Astrocyte (in vitro differentiated cells and primary cell): ENCODE measurements around the gene C3. TPM values are rescaled to one million over a fixed set of nuclear protein-coding genes. Genes with fewer than 3 reads are reported as not detected.
"Not testable (repeated sequence)": the region's sequence is repeated elsewhere in the genome, so short reads cannot be mapped to it uniquely, and the experiment has no call there.

Source experiments
- DNase-seq: peaks from one replicate; pipeline ENCODE4 v3.0.0-alpha.2; 2010; ENCODE audit warnings: low read depth
- FAIRE-seq: peaks from 2 replicates; lab custom pipeline; 2011; peaks lifted over from hg19 to GRCh38; lab: Jason Lieb, UNC
- H2AFZ ChIP-seq: 2 replicates; pipeline ENCODE4 v1.6.0; 2012; ENCODE audit warnings: low read depth, low read length, inconsistent platforms
- H3K27ac ChIP-seq: 2 replicates; pipeline ENCODE4 v1.5.1; 2011; ENCODE audit warnings: low read depth, low read length, inconsistent platforms
- H3K27me3 ChIP-seq: 2 replicates; pipeline ENCODE4 v1.6.0; 2011; ENCODE audit warnings: low read length, inconsistent platforms; ENCODE audit not compliant: insufficient read depth
- H3K36me3 ChIP-seq: 2 replicates; pipeline ENCODE4 v1.5.1; 2011; ENCODE audit warnings: low read length, inconsistent platforms; ENCODE audit not compliant: insufficient read depth
- H3K4me1 ChIP-seq: 2 replicates; pipeline ENCODE4 v1.5.1; 2011; ENCODE audit warnings: low read length, inconsistent platforms; ENCODE audit not compliant: insufficient read depth
- H3K4me2 ChIP-seq: 2 replicates; pipeline ENCODE4 v1.6.0; 2012; ENCODE audit warnings: low read length, inconsistent platforms
- H3K4me3 ChIP-seq: 2 replicates; pipeline ENCODE4 v1.5.1; 2011; ENCODE audit warnings: low read depth, mild to moderate bottlenecking, low read length, inconsistent platforms; ENCODE audit not compliant: insufficient read depth
- H3K79me2 ChIP-seq: 2 replicates; pipeline ENCODE4 v1.6.0; 2012; ENCODE audit warnings: mild to moderate bottlenecking, low read length, inconsistent platforms; ENCODE audit not compliant: insufficient read depth
- H3K9ac ChIP-seq: 2 replicates; pipeline ENCODE4 v1.6.0; 2012; ENCODE audit warnings: mild to moderate bottlenecking, low read length, inconsistent platforms
- H3K9me3 ChIP-seq: 2 replicates; pipeline ENCODE4 v1.5.1; 2012; ENCODE audit warnings: low read depth, mild to moderate bottlenecking, low read length, inconsistent platforms; ENCODE audit not compliant: insufficient read depth
- H4K20me1 ChIP-seq: 2 replicates; pipeline ENCODE4 v1.6.0; 2012; ENCODE audit warnings: low read length, inconsistent platforms; ENCODE audit not compliant: insufficient read depth
- H3K27ac Mint-ChIP-seq: one replicate; pipeline ENCODE4 v1.8.0; 2021; ENCODE audit warnings: mild to moderate bottlenecking, mixed read lengths; ENCODE audit not compliant: unreplicated experiment
- H3K27me3 Mint-ChIP-seq: one replicate; pipeline ENCODE4 v1.8.0; 2021; ENCODE audit warnings: low read depth, mixed read lengths; ENCODE audit not compliant: unreplicated experiment
- H3K36me3 Mint-ChIP-seq: one replicate; pipeline ENCODE4 v1.8.0; 2021; ENCODE audit warnings: low read depth, mixed read lengths; ENCODE audit not compliant: unreplicated experiment
- H3K4me1 Mint-ChIP-seq: one replicate; pipeline ENCODE4 v1.8.0; 2021; ENCODE audit warnings: low read depth, mixed read lengths; ENCODE audit not compliant: unreplicated experiment
- H3K4me3 Mint-ChIP-seq: one replicate; pipeline ENCODE4 v1.8.0; 2021; ENCODE audit warnings: mild to moderate bottlenecking, moderate library complexity, mixed read lengths; ENCODE audit not compliant: unreplicated experiment
- H3K9me3 Mint-ChIP-seq: one replicate; pipeline ENCODE4 v1.8.0; 2021; ENCODE audit warnings: mild to moderate bottlenecking, mixed read lengths; ENCODE audit not compliant: unreplicated experiment
- EZH2 ChIP-seq: IDR thresholded peaks from 2 replicates; pipeline ENCODE4 v1.6.1; 2012; ENCODE audit warnings: mild to moderate bottlenecking, low read length, inconsistent platforms; ENCODE audit not compliant: insufficient read depth
- total RNA-seq: library from RNA; stranded (reverse); gene quantifications from 2 replicates; pipeline ENCODE4 v1.2.1, GENCODE V29; 2021
- TF ChIP-seq, protein P1 (sequence below): IDR thresholded peaks from 2 replicates; pipeline ENCODE4 v1.5.1; 2011; ENCODE audit warnings: low read depth, mild to moderate bottlenecking, inconsistent platforms, low read length, moderate library complexity; ENCODE audit not compliant: insufficient read depth

Gene C3
- total RNA-seq, 1 donor from 2014 or later = 2.4 TPM

DNA sequence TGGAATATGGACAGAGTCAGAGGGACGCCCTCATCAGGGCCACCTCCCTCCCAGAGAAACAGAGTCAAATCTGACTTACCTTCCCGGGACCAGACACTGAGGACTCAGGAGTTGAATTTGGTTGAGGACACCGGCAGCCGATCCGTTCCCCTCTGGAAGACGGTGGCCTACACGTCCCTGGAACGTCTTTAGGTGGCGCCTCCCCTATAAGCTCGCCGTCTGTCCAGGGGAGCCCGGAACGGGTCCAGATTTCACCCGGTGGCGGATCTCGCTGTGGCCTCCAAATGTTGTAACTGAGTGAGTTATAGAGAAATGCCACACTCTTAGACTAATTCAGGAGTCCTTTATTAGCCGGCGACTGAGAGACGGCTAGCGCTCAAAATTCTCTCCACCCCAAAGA, 59.5 kb downstream of the C3 start:
- Mint-ChIP-seq H3K27ac (no peak overlapping the region), H3K27me3 (peaks cover 3% of the 10 kb centered on the region), H3K9me3 (peaks cover 11% of the 10 kb centered on the region), H3K4me3 (no peak overlapping the region), H3K4me1 (no peaks in the 10 kb centered on the region), H3K36me3 (no peaks in the 10 kb centered on the region)
- no peak overlapping the region for H3K9ac ChIP-seq
- TF ChIP-seq EZH2 = no peak
- TF ChIP-seq, protein P1, sequence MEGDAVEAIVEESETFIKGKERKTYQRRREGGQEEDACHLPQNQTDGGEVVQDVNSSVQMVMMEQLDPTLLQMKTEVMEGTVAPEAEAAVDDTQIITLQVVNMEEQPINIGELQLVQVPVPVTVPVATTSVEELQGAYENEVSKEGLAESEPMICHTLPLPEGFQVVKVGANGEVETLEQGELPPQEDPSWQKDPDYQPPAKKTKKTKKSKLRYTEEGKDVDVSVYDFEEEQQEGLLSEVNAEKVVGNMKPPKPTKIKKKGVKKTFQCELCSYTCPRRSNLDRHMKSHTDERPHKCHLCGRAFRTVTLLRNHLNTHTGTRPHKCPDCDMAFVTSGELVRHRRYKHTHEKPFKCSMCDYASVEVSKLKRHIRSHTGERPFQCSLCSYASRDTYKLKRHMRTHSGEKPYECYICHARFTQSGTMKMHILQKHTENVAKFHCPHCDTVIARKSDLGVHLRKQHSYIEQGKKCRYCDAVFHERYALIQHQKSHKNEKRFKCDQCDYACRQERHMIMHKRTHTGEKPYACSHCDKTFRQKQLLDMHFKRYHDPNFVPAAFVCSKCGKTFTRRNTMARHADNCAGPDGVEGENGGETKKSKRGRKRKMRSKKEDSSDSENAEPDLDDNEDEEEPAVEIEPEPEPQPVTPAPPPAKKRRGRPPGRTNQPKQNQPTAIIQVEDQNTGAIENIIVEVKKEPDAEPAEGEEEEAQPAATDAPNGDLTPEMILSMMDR = no peak
- H3K4me2 ChIP-seq = no peak overlapping the region
- H3K9me3 ChIP-seq = no peaks in the 10 kb centered on the region
- no peaks in the 10 kb centered on the region for H3K79me2 ChIP-seq
- no peaks in the 10 kb centered on the region for H4K20me1 ChIP-seq
- no peak for DNase-seq
- H2AFZ ChIP-seq = no peak overlapping the region
- no peak for FAIRE-seq
- no peaks in the 10 kb centered on the region for H3K36me3 ChIP-seq
- H3K4me1 ChIP-seq = no peaks in the 10 kb centered on the region
- H3K27me3 ChIP-seq = peaks cover 2% of the 10 kb centered on the region
- no peak overlapping the region for H3K27ac ChIP-seq
- no peak overlapping the region for H3K4me3 ChIP-seq

DNA sequence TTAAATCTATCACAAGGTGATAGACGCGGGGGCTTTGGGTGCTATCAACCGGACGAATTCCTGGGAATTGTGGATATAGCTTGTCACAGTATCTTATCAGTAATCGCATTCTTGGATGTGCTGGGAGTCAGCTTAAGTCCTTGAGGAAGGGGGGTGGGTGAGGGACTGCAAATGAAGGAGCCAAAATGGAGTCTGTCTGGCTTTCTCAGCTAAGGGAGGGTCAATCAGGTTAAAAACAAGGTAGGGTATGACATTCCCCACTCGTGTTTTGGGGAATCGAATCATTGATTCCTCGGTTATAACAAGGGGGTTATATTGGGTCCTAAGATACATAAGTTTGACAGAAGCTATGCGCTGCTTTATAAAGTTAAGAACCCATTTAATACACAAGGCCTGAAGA, 64.1 kb downstream of the C3 start:
- not testable (repeated sequence) for H3K27ac Mint-ChIP-seq, H3K9me3 Mint-ChIP-seq, H3K4me1 ChIP-seq, H3K4me3 Mint-ChIP-seq, H3K27me3 Mint-ChIP-seq, H3K4me2 ChIP-seq, H3K27me3 ChIP-seq, H3K79me2 ChIP-seq, H3K36me3 ChIP-seq, H4K20me1 ChIP-seq, H3K36me3 Mint-ChIP-seq, H3K9ac ChIP-seq, H3K9me3 ChIP-seq, DNase-seq, H3K4me1 Mint-ChIP-seq, H3K27ac ChIP-seq, H2AFZ ChIP-seq, FAIRE-seq, H3K4me3 ChIP-seq

DNA sequence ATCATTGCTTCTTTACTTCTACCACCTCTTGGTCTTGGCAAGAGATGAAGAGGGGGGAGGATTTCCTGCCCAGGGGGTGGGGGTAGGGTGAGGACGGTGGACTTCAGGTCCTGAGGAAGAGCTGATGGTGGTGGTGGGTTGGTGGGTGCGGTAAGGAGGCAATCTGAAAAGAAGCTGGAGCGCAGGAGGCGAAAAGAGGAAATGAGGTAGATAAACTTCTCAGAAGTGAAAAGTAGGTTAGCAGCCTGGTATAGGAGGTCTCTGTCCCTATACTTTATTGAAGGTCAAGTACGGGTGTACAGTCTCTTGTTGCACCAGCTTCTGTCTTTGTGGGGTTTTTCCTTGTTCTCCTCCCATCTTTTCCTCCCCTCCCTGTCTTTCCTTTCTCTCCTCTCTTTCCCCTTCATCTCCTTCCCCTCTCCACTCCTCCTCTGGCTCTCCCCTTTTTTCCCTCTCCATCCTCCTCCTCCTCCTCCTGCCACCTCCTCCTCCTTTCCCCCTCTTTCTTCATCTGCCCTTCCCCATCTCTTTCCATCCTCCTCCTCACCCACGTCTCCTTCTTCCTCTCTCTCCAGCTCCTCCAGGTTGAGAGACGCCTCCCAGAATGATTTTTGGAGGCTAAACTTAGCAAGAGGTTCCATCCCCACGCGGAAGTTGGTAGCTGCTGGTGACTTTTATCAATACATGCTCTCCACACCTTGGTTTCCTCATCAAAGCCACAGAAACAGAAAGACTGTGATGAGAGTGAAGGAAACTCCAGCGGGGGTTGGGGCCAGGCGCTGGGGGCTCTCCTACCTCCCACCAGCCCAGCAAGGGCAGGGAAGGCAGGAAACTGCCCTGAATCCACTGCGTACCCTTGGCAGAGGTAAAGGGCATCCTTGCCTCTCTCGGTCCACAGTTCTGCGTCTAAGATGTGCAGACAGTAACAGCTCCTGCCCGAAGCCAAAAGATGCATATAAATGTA, 65.8 kb downstream of the C3 start:
- no peaks in the 10 kb centered on the region for H3K4me1 Mint-ChIP-seq
- peaks cover 10% of the 10 kb centered on the region for H3K9me3 Mint-ChIP-seq
- Histone ChIP-seq H3K79me2 (no peaks in the 10 kb centered on the region), H3K36me3 (no peaks in the 10 kb centered on the region), H3K4me3 (no peak overlapping the region), H4K20me1 (no peaks in the 10 kb centered on the region), H3K4me1 (no peaks in the 10 kb centered on the region), H3K9ac (no peak overlapping the region), H2AFZ (no peak overlapping the region), H3K9me3 (no peaks in the 10 kb centered on the region), H3K4me2 (no peak overlapping the region), H3K27me3 (peaks cover 2% of the 10 kb centered on the region), H3K27ac (no peak overlapping the region)
- no peak overlapping the region for H3K27ac Mint-ChIP-seq
- DNase-seq (no peak), FAIRE-seq (no peak)
- TF ChIP-seq EZH2 = no peak
- TF ChIP-seq, protein P1 = no peak
- no peak overlapping the region for H3K4me3 Mint-ChIP-seq
- no peaks in the 10 kb centered on the region for H3K36me3 Mint-ChIP-seq
- peaks cover 2% of the 10 kb centered on the region for H3K27me3 Mint-ChIP-seq
